ENCODE measurements around the gene VTI1A. TPM values are rescaled to one million over a fixed set of nuclear protein-coding genes. Genes with fewer than 3 reads are reported as not detected.

The VTI1A gene
- total RNA-seq, 1 donor from 2014 or later: 33.6 TPM

DNA sequence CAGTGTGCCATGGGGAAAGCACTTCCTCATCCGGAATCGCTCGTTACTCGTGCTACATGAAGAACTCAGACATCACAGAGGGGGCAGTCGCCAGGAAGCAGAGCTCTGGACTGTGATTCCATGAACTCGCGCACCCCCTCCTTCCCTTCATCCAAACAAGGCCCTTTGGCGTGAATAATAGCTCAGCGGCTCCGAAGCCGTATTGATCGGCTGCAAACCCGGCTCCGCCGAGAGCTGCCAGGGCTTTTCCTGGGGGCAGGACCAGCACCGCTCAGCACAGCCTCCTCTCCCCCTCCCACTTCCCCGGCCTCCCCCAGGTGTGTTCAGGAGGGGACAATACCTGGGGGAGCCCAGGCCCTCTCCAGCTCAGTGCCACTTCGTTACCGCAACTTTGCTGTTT is 374.0 kb downstream of the VTI1A start:
- intact Hi-C loops (cut with micrococcal nuclease): no loop called here
- Mint-ChIP-seq H3K36me3 (ENCODE audit: low read depth) (peaks cover 2% of the 10 kb centered on the region), H3K4me3 (ENCODE audit: low read depth) (no peak overlapping the region), H3K9me3 (no peaks in the 10 kb centered on the region), H3K4me1 (ENCODE audit: low read depth) (peaks cover 1% of the 10 kb centered on the region), H3K27me3 (ENCODE audit: low read depth) (no peaks in the 10 kb centered on the region), H3K27ac (no peak overlapping the region)
- no peak for DNase-seq (ENCODE audit: low spot score)

DNA sequence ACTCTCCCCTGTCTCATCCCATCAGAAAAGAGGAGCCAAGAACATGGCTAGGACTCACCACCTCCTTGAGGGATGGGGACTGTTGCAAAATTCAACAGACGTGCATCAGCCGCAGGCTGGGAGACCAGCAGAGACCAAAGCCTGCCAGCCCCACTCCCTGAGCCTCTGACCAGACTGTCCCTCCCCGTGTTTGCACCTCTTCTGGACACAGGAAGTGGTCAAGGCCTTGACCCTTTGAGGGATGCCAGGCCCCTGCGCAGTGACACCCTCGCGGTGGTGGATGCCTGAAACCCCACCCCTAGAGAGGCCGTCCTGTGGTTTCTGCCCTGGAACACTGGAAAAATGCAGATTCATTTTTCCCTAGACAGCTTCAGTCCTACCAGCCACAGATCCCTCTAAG is 374.6 kb downstream of the VTI1A start:
- H3K4me3 Mint-ChIP-seq (ENCODE audit: low read depth): no peak overlapping the region
- H3K36me3 Mint-ChIP-seq (ENCODE audit: low read depth): no peaks in the 10 kb centered on the region
- H3K27me3 Mint-ChIP-seq (ENCODE audit: low read depth): no peaks in the 10 kb centered on the region
- no peaks in the 10 kb centered on the region for H3K4me1 Mint-ChIP-seq (ENCODE audit: low read depth)
- intact Hi-C loops (cut with micrococcal nuclease): no loop called here
- no peak overlapping the region for H3K27ac Mint-ChIP-seq
- no peak for DNase-seq (ENCODE audit: low spot score)
- no peaks in the 10 kb centered on the region for H3K9me3 Mint-ChIP-seq

DNA sequence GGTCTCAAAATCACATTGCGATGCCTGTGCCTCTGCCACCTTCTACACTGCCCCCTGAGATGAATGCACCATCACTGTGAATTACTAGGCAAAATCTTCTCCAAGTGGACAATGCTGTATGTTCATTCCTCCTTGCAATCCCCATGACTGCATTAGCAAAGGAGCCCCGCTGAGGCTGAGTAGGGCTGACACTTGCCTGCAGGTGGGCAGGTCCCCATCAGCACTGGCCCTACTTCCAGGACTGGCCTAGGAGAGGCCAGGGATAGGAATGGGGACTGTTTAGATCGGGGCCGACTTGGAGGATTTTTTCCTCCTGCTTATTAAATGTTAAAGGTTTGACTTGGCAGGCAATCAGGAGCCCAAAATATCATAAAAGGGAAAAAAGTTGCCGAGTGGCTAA is 376.0 kb downstream of the VTI1A start:
- H3K36me3 Mint-ChIP-seq (ENCODE audit: low read depth): no peaks in the 10 kb centered on the region
- H3K4me1 Mint-ChIP-seq (ENCODE audit: low read depth): no peaks in the 10 kb centered on the region
- no peaks in the 10 kb centered on the region for H3K9me3 Mint-ChIP-seq
- intact Hi-C loops (cut with micrococcal nuclease): no loop called here
- no peak for DNase-seq (ENCODE audit: low spot score)
- H3K4me3 Mint-ChIP-seq (ENCODE audit: low read depth): no peak overlapping the region
- H3K27me3 Mint-ChIP-seq (ENCODE audit: low read depth): no peaks in the 10 kb centered on the region
- H3K27ac Mint-ChIP-seq: no peak overlapping the region

DNA sequence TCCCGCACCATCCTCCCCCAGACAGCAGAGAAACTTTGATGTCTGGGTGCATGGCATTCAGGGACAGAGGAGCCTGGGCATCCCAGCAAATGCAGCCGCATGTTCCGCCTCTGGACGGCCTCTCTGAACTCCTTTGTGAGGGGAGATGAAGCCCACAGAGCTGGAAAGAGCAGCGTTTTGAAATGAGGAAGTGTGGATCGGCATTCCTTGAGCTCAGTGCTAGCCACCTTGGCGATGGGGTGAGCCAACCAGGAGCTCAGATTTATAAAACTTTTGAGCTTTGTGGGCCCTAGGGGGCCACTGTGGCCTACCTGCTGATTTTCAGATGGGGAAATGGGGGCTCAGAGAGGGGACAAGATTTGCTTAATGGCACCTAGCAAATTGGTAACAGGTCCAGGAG is 376.6 kb downstream of the VTI1A start:
- no peak for DNase-seq (ENCODE audit: low spot score)
- Mint-ChIP-seq H3K27ac (no peak overlapping the region), H3K4me1 (ENCODE audit: low read depth) (no peaks in the 10 kb centered on the region), H3K9me3 (no peaks in the 10 kb centered on the region), H3K36me3 (ENCODE audit: low read depth) (no peaks in the 10 kb centered on the region), H3K27me3 (ENCODE audit: low read depth) (no peaks in the 10 kb centered on the region), H3K4me3 (ENCODE audit: low read depth) (no peak overlapping the region)
- intact Hi-C loops (cut with micrococcal nuclease): no loop called here

DNA sequence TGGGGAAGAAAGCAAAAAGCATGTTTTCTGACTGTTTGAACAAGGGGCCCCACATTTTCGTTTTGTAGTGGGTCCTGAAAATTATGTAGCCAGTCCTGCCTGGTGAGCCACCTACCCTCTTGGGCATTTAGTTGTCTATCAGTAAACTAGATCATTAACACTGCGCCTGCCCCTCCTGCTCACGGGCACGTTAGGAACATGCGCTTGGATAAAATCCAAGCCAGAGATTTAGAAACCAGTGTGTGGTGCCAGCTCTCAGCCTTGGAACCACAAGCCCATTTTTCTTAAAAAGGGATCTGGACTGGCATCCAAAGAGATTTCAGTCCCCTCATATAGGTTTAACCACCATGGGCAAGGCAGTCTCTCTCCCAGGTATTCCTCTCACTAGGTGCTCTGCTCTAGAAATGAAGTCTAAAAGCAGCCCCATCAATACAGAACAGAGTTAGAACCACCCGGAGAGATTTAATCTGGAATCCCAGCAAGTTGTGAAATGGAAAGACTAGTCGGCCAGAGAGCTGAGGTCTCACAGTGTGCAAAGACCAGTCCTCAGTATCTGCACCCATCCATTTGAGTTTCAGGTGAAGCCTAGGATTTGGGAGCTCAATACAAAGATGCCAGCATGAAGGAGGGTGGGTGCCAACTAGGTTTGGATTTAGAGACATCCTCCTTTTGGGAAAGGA is 379.1 kb downstream of the VTI1A start:
- no peak overlapping the region for H3K27ac Mint-ChIP-seq
- no peaks in the 10 kb centered on the region for H3K27me3 Mint-ChIP-seq (ENCODE audit: low read depth)
- no peaks in the 10 kb centered on the region for H3K4me1 Mint-ChIP-seq (ENCODE audit: low read depth)
- H3K4me3 Mint-ChIP-seq (ENCODE audit: low read depth): no peak overlapping the region
- intact Hi-C loops (cut with micrococcal nuclease): no loop called here
- no peak for DNase-seq (ENCODE audit: low spot score)
- H3K9me3 Mint-ChIP-seq: no peaks in the 10 kb centered on the region
- H3K36me3 Mint-ChIP-seq (ENCODE audit: low read depth): no peaks in the 10 kb centered on the region

DNA sequence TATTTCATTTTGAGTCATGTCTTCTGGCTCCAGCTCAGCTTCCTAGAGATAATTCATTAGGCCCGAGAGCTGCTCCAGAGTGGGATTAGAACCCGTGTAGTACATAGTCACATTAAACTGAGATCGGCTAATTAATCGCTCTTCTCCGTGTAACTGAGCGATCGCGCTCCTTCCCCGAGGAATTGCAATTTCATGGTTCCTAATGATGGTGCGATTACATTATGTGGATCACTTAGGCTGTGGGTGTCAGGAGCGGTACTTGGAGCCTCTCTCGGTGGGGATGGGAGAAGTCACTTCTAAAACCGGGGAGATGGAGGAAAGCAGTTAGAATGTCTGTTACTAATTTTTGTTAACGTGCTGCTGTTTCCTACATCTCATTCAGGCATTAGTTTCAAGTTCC is 380.1 kb downstream of the VTI1A start:
- Mint-ChIP-seq H3K27me3 (ENCODE audit: low read depth) (no peaks in the 10 kb centered on the region), H3K36me3 (ENCODE audit: low read depth) (no peaks in the 10 kb centered on the region), H3K27ac (no peak overlapping the region), H3K4me1 (ENCODE audit: low read depth) (no peaks in the 10 kb centered on the region), H3K4me3 (ENCODE audit: low read depth) (no peak overlapping the region), H3K9me3 (no peaks in the 10 kb centered on the region)
- intact Hi-C loops (cut with micrococcal nuclease): no loop called here
- no peak for DNase-seq (ENCODE audit: low spot score)

DNA sequence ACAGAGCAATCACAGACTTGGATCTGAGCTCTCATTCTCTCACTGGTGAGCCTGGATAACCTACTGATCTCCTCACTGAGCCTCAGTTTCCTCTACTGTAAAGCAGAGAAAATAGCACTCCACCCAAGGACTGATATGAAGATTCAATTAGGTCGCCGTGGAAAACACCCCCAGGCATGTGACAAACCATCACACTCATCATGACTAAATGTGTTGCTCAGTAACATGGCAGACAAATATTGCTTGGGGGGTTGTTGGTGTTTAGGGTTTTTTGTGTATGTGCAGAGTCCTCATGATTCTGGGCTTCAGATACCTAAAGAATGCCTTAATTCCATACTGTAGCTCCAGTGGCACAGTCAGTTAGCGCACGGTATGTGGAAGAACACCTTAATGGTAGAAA is 380.9 kb downstream of the VTI1A start:
- intact Hi-C loops (cut with micrococcal nuclease): no loop called here
- no peaks in the 10 kb centered on the region for H3K4me1 Mint-ChIP-seq (ENCODE audit: low read depth)
- no peak overlapping the region for H3K27ac Mint-ChIP-seq
- H3K27me3 Mint-ChIP-seq (ENCODE audit: low read depth): no peaks in the 10 kb centered on the region
- no peaks in the 10 kb centered on the region for H3K9me3 Mint-ChIP-seq
- DNase-seq (ENCODE audit: low spot score): no peak
- no peaks in the 10 kb centered on the region for H3K36me3 Mint-ChIP-seq (ENCODE audit: low read depth)
- no peak overlapping the region for H3K4me3 Mint-ChIP-seq (ENCODE audit: low read depth)

DNA sequence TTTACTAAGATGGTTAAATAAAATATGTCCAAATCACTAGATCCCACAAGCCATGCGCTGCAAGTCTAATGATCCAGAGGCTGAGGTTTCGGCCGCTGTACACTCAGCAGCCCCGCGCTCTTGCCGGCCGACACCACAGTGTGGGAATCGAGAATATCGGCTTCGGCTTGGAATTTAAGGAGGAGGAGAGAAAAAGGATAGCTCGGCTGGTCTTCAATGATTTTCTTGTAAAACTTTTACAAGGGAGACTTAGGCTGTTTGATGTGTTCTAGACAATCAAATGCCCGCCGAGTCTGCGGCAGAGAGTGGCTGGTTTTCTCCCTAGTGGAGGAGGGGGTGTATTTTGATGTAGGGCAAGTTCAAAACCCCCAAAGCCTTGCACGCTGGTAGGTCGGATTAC is 384.8 kb downstream of the VTI1A start:
- Mint-ChIP-seq H3K9me3 (no peaks in the 10 kb centered on the region), H3K36me3 (ENCODE audit: low read depth) (no peaks in the 10 kb centered on the region), H3K4me3 (ENCODE audit: low read depth) (no peak overlapping the region), H3K27me3 (ENCODE audit: low read depth) (no peaks in the 10 kb centered on the region), H3K27ac (no peak overlapping the region), H3K4me1 (ENCODE audit: low read depth) (no peaks in the 10 kb centered on the region)
- DNase-seq (ENCODE audit: low spot score): no peak
- intact Hi-C loops (cut with micrococcal nuclease): no loop called here

DNA sequence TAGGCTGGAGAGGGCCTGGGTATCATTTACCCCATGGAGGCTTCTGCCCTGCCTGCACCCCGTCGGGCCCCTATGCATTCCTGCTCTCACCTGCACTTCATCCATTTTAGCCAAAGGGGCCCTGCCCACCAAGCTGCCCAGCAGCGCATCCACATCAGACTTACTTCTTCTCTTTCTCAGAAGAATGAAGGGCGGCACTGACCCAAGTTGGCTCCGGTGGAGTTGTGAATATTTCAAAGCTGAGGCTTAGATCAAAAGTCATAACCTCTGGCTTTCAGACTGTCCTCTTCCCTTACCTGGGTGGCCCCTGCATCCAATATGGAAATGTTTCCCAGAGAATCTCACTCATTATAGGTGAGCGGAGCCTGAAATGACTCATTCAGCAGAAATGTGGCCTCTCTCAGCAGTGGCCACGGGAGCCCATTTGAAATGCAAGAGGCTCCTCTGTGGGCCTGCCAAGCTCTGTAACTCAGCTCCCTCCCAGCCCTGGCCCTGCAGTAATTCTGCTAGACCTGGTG is 385.4 kb downstream of the VTI1A start:
- Mint-ChIP-seq H3K4me1 (ENCODE audit: low read depth) (no peaks in the 10 kb centered on the region), H3K27me3 (ENCODE audit: low read depth) (no peaks in the 10 kb centered on the region), H3K4me3 (ENCODE audit: low read depth) (no peak overlapping the region), H3K36me3 (ENCODE audit: low read depth) (no peaks in the 10 kb centered on the region), H3K27ac (no peak overlapping the region), H3K9me3 (no peaks in the 10 kb centered on the region)
- intact Hi-C loops (cut with micrococcal nuclease): no loop called here
- DNase-seq (ENCODE audit: low spot score): no peak

DNA sequence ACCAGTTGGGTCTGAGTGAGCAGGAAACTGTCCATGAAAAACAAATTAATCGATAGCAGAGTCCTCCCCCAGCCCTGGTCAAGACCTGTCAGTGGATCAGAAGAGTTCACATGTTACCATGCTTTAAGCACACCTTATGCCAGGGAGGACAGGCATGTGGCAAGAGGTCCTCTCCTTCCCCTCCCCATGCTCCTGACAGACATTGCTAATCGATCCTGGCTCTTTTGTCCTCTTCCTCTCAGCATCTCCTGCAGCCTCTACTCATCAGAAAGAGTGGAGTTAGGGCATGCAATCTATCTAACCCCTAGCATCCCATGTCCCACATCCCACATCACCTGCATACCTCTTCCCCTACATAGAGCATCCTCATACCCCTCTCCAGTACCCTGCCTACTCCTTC is 385.9 kb downstream of the VTI1A start:
- Mint-ChIP-seq H3K27me3 (ENCODE audit: low read depth) (no peaks in the 10 kb centered on the region), H3K27ac (no peak overlapping the region), H3K9me3 (no peaks in the 10 kb centered on the region), H3K4me3 (ENCODE audit: low read depth) (no peak overlapping the region), H3K36me3 (ENCODE audit: low read depth) (no peaks in the 10 kb centered on the region), H3K4me1 (ENCODE audit: low read depth) (no peaks in the 10 kb centered on the region)
- intact Hi-C loops (cut with micrococcal nuclease): no loop called here
- no peak for DNase-seq (ENCODE audit: low spot score)

DNA sequence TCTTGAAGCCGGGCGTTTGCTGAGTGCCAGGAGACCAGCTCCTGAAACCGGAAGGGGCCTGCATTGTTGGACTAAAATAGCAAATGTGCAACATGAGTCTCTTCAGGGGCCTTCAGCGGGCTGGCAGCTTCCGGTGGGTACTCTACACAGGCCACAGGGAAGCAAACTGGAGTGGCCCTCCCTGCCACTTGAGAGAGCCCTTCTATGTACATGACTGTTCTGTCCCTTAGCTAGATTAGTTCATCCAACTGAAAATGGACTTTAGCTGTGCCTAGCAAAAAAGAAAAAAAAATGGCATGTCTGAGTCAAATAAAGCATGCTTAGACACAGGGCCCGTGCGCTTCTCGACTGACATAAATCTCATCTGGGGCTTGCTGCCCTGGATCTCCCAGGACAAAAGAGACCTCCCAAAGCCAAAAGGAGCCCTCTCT is 387.8 kb downstream of the VTI1A start:
- Mint-ChIP-seq H3K27me3 (ENCODE audit: low read depth) (no peaks in the 10 kb centered on the region), H3K4me3 (ENCODE audit: low read depth) (no peak overlapping the region), H3K9me3 (no peaks in the 10 kb centered on the region), H3K4me1 (ENCODE audit: low read depth) (no peaks in the 10 kb centered on the region), H3K36me3 (ENCODE audit: low read depth) (no peaks in the 10 kb centered on the region), H3K27ac (no peak overlapping the region)
- intact Hi-C loops (cut with micrococcal nuclease): no loop called here
- DNase-seq (ENCODE audit: low spot score): no peak

DNA sequence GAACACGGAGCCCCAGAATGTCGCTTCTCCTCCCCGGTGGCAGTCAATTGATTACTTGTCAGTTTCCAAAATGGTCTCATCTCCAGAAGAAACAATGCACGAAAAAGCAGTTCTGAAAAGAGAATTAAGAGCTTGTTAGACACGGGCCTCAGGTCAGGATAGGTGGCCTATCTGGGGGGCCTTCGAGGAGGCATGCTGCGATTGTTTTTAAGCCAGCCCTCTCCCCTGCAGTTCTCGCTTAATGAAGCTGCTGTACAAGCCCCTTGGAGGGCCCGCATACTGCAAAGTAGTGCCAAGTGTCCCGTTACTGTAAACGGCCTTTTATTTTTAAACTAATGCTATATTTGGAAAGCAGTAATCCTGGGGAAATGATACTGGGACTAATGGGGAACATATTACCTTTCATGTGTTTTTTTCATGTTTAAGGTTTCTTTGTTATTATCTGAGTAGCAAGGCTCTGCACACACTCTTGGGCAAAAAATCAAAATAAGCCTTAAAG is 388.3 kb downstream of the VTI1A start:
- Mint-ChIP-seq H3K4me1 (ENCODE audit: low read depth) (no peaks in the 10 kb centered on the region), H3K4me3 (ENCODE audit: low read depth) (no peak overlapping the region), H3K27me3 (ENCODE audit: low read depth) (no peaks in the 10 kb centered on the region), H3K36me3 (ENCODE audit: low read depth) (no peaks in the 10 kb centered on the region), H3K27ac (no peak overlapping the region), H3K9me3 (no peaks in the 10 kb centered on the region)
- intact Hi-C loops (cut with micrococcal nuclease): no loop called here
- DNase-seq (ENCODE audit: low spot score): no peak

DNA sequence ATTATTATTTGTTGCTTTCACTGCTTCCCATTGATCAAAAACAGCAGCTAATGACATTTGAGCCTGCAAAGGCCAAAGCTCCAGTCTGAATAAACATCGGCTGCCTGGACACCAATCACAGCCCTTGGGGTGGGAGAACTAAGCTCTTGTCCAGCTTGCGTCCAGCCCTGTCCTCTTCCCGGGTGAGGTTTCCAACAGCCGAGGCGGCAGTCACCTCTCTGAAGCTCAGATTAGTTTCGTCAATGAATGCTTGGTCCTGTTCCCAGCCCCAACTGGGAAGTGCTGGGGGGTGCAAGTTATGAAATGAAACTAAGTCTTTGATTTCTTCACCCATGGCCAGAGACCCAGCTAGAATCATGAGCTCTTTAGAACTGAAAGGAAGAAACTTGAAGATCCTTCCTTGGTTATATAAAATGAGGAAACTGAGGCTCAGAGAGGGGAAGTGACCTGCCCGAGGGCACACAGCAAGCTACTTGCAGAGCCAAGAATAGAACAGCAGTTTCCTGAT is 389.0 kb downstream of the VTI1A start:
- DNase-seq (ENCODE audit: low spot score): no peak
- Mint-ChIP-seq H3K4me1 (ENCODE audit: low read depth) (no peaks in the 10 kb centered on the region), H3K9me3 (no peaks in the 10 kb centered on the region), H3K4me3 (ENCODE audit: low read depth) (no peak overlapping the region), H3K27ac (no peak overlapping the region), H3K27me3 (ENCODE audit: low read depth) (no peaks in the 10 kb centered on the region), H3K36me3 (ENCODE audit: low read depth) (no peaks in the 10 kb centered on the region)
- intact Hi-C loops (cut with micrococcal nuclease): no loop called here

All from activated T-helper 2 cell treated with anti-CD3 and anti-CD28 coated beads, Interferon-gamma antibody, Interleukin-2, Interleukin-4, amounts not matched to agents 10 μg/mL and 5 μg/mL and 100 μg/mL, durations not matched to agents 14 hours and 24 hours and 36 hours (primary cell).